Upper lobe of left lung (tissue), 4 donors: Measurements from ENCODE around the gene B3GNT5.

Experiments used
- POLR2A ChIP-seq, 4 donors: fragments of 450-650 bp; IDR thresholded peaks; one replicate each; pipeline ENCODE4 v1.5.1; 2016 to 2017; ENCODE audit warnings: antibody characterized with exemption in 4 of 4, mild to moderate bottlenecking in 2 of 4
- POLR2AphosphoS5 ChIP-seq, 2 donors: sonication (generic); formaldehyde crosslinking; IDR thresholded peaks; one replicate each; pipeline ENCODE4 v1.5.1; 2017; ENCODE audit warnings: antibody characterized with exemption in 2 of 2
- TF ChIP-seq, protein P1 (sequence below), 6 experiments: fragments of 450-650 bp in 4 of 6; fragments of 200-600 bp in 2 of 6; sonication (generic) in 2 of 6; IDR thresholded peaks; one replicate each; pipeline ENCODE4 v1.5.1; 2016 to 2019; ENCODE audit warnings: antibody characterized with exemption in 6 of 6

DNA sequence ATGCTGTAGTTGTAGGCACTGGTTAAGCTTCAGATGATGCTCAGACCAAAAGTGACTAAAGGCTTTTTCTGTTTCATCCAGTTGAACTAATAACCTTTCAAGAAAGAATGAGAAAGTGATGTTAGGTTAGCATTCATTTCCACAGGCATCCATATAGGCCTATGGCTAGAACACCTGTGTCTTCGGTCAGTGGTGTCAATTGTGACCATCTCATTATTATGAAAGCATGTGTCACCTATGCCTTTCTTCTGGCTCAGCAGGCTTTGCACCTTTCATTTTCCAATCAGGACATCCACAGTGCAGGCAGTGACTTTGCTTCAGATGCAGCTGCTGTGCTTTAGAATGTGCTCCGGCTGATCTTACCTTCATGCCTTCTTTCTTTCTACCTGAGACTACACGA, 57.9 kb downstream of the B3GNT5 start:
- TF ChIP-seq, protein P1, sequence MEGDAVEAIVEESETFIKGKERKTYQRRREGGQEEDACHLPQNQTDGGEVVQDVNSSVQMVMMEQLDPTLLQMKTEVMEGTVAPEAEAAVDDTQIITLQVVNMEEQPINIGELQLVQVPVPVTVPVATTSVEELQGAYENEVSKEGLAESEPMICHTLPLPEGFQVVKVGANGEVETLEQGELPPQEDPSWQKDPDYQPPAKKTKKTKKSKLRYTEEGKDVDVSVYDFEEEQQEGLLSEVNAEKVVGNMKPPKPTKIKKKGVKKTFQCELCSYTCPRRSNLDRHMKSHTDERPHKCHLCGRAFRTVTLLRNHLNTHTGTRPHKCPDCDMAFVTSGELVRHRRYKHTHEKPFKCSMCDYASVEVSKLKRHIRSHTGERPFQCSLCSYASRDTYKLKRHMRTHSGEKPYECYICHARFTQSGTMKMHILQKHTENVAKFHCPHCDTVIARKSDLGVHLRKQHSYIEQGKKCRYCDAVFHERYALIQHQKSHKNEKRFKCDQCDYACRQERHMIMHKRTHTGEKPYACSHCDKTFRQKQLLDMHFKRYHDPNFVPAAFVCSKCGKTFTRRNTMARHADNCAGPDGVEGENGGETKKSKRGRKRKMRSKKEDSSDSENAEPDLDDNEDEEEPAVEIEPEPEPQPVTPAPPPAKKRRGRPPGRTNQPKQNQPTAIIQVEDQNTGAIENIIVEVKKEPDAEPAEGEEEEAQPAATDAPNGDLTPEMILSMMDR (IDR thresholded peaks at IDR 0.05) = no peak
- TF ChIP-seq POLR2AphosphoS5 (IDR thresholded peaks at IDR 0.05) (no peak), POLR2A (IDR thresholded peaks at IDR 0.05) (no peak)
